K562 (cell line): ENCODE results near the gene MED28. TPM values are rescaled to one million over a fixed set of nuclear protein-coding genes. Genes with fewer than 3 reads are reported as not detected.

Source experiments
- LARP7 ChIP-seq: fragments of 450-650 bp; IDR thresholded peaks from 2 replicates; pipeline ENCODE4 v1.6.1; 2016
- MCM5 ChIP-seq: fragments of 450-650 bp; IDR thresholded peaks from 2 replicates; pipeline ENCODE4 v1.6.1; 2016; ENCODE audit warnings: low read depth
- TEAD4 ChIP-seq, 2 experiments: sonication (generic) in 1 of 2; formaldehyde crosslinking in 1 of 2; IDR thresholded peaks; 2 replicates each; pipeline versions ENCODE4 v1.6.1 to v1.8.0; 2012 to 2022; ENCODE audit warnings: borderline replicate concordance in 1 of 2, inconsistent platforms in 1 of 2, low read length in 1 of 2, mild to moderate bottlenecking in 1 of 2, missing genetic modification reagents in 1 of 2
- THAP12 ChIP-seq: fragments of 250-450 bp; sonication (Bioruptor Pico); IDR thresholded peaks from 2 replicates; pipeline ENCODE4 v1.9.0; 2021; ENCODE audit warnings: mild to moderate bottlenecking, inconsistent platforms
- TSHZ1 ChIP-seq: fragments of 250-450 bp; sonication (Bioruptor Pico); IDR thresholded peaks from 2 replicates; pipeline ENCODE4 v1.4.0; 2020; ENCODE audit warnings: mild to moderate bottlenecking, moderate library complexity
- ZFP30 ChIP-seq: fragments of 250-450 bp; sonication (Bioruptor Pico); IDR thresholded peaks from 2 replicates; pipeline ENCODE4 v1.8.0; 2022; ENCODE audit warnings: moderate library complexity, mild to moderate bottlenecking, inconsistent platforms, borderline replicate concordance
- ZNF583 ChIP-seq: fragments of 250-450 bp; sonication (Bioruptor Pico); IDR thresholded peaks from 2 replicates; pipeline ENCODE4 v1.4.0; 2020
- polyA plus RNA-seq, 8 experiments: library from polyadenylated mRNA; depleted of rRNA in 4 of 8; stranded (reverse) in 5 of 8; unstranded in 3 of 8; fragments of >200 nt; fragmentation: Nextera tagmentation in 2 of 8; fragmentation: Illumina TruSeq in 1 of 8; extraction: Ambion mirVana in 2 of 8; extraction: Trizol in 1 of 8; gene quantifications; 2 replicates each; pipeline versions ENCODE4 v1.2.1 to v1.2.3, GENCODE V29; 2011 to 2014; ENCODE audit warnings: inconsistent platforms in 1 of 8, missing spikeins in 1 of 8
- total RNA-seq, 7 experiments: library from RNA; depleted of rRNA in 6 of 7; stranded (reverse); fragments of >200 nt in 6 of 7; fragmentation: Illumina TruSeq in 2 of 7; extraction: Trizol in 2 of 7; gene quantifications; 2 replicates each; pipeline versions ENCODE4 v1.2.1 to v1.2.3, GENCODE V29; 2011 to 2021; ENCODE audit warnings: low replicate concordance in 1 of 7

MED28 gene
- total and polyA plus RNA-seq, 9 of the 15 experiments (the other 6 are each of a cell fraction or from before 2014, with no cell fraction given) = 15.5 to 93.8 (median 50.5) TPM

GRCh38 chr4:17624821-17625220 lies 10.4 kb downstream of the MED28 start (continued):
- no peak for TF ChIP-seq THAP12 (CRISPR knock-in tag)
- TF ChIP-seq LARP7 = no peak
- TF ChIP-seq ZFP30 = no peak
- no peak for TF ChIP-seq TSHZ1
- TF ChIP-seq MCM5 = no peak
- no peak for TF ChIP-seq TEAD4 (IDR thresholded peaks at IDR 0.05; ENCODE audit: low read length)
- no peak for TF ChIP-seq TEAD4 (CRISPR knock-in tag; IDR thresholded peaks at IDR 0.05; ENCODE audit: borderline replicate concordance)
- no peak for TF ChIP-seq ZNF583 (CRISPR knock-in tag)
